ENCODE results near the gene SGCD. TPM values are rescaled to one million over a fixed set of nuclear protein-coding genes. Genes with fewer than 3 reads are reported as not detected.

SGCD gene
- total RNA-seq, 4 donors from 2014 or later = 0.37 to 3.7 (median 2.4) TPM

- 80 to 94% methylated on average over 1 to 2 of the region's 2 CpGs for WGBS, 2 donors (ENCODE audit: low coverage in 1 of 2)
- in situ Hi-C loops (cut with MboI; ENCODE audit: low pct_ligation_motif_present in 1 of 4, low pct_unique_long_range_greater_than_20kb in 1 of 4, low sequenced_read_pairs in 3 of 4) = no loop called here
These were observed 307.3 kb downstream of the SGCD start for GRCh38 chr5:156634301-156634700.

GRCh38 chr5:156640691-156641241 is 313.8 kb downstream of the SGCD start:
- no peaks in the 10 kb centered on the region for H3K27me3 ChIP-seq
- no peak for DNase-seq
- 48 to 62% methylated on average over 3 of the region's 3 CpGs for WGBS, 2 donors (ENCODE audit: low coverage in 1 of 2)
- in situ Hi-C loops (cut with MboI; ENCODE audit: low pct_ligation_motif_present in 1 of 4, low pct_unique_long_range_greater_than_20kb in 1 of 4, low sequenced_read_pairs in 3 of 4) = no loop called here
- peaks cover 0 to 9% (median 0%) of the 10 kb centered on the region in 4 donors for H3K4me1 ChIP-seq
- H3K4me3 ChIP-seq = no peak overlapping the region
- intact Hi-C loops (cut with DNase I; ENCODE audit: low total_unique reads) = no loop called here
- TF ChIP-seq POLR2AphosphoS5 (IDR thresholded peaks at IDR 0.05) (peak in 1 of 3 donors; percentile 8), CTCF (IDR thresholded peaks at IDR 0.05) (no peak)
- peak overlapping the region in 2 of 4 donors; percentile 21 to 41 for H3K27ac ChIP-seq
- H3K36me3 ChIP-seq = no peaks in the 10 kb centered on the region
- H3K9me3 ChIP-seq = no peaks in the 10 kb centered on the region

More at GRCh38 chr5:156634301-156634700, 307.3 kb downstream of the SGCD start:
- Histone ChIP-seq H3K27me3 (no peaks in the 10 kb centered on the region), H3K9me3 (no peaks in the 10 kb centered on the region), H3K36me3 (no peaks in the 10 kb centered on the region), H3K4me1 (no peaks in the 10 kb centered on the region), H3K27ac (no peak overlapping the region), H3K4me3 (no peak overlapping the region)
- TF ChIP-seq POLR2AphosphoS5 (IDR thresholded peaks at IDR 0.05) = no peak
- TF ChIP-seq POLR2A (IDR thresholded peaks at IDR 0.05) = no peak
- no peak for TF ChIP-seq CTCF (IDR thresholded peaks at IDR 0.05)
- no peak for TF ChIP-seq EP300 (IDR thresholded peaks at IDR 0.05; ENCODE audit: low read depth)
- no peak for DNase-seq
- intact Hi-C loops (cut with DNase I; ENCODE audit: low total_unique reads) = no loop called here

- H3K27me3 ChIP-seq = no peaks in the 10 kb centered on the region
- intact Hi-C loops (cut with DNase I; ENCODE audit: low total_unique reads) (no loop called here), in situ Hi-C loops (cut with MboI; ENCODE audit: low pct_ligation_motif_present in 1 of 4, low pct_unique_long_range_greater_than_20kb in 1 of 4, low sequenced_read_pairs in 3 of 4) (no loop called here)
- no peaks in the 10 kb centered on the region for H3K36me3 ChIP-seq
- DNase-seq = no peak
- TF ChIP-seq EP300 (IDR thresholded peaks at IDR 0.05; ENCODE audit: low read depth) = no peak
- TF ChIP-seq POLR2A (IDR thresholded peaks at IDR 0.05) = no peak
- H3K4me1 ChIP-seq = peaks cover 0 to 12% (median 0%) of the 10 kb centered on the region in 4 donors
- no peaks in the 10 kb centered on the region for H3K9me3 ChIP-seq
- H3K27ac ChIP-seq = peak overlapping the region in 3 of 4 donors; percentile 4 to 41 (median 21)
- 67 to 70% methylated on average over 1 of the region's 1 CpG for WGBS, 2 donors (ENCODE audit: low coverage in 1 of 2)
- H3K4me3 ChIP-seq = no peak overlapping the region
These were observed 314.7 kb downstream of the SGCD start for GRCh38 chr5:156641686-156642085.

GRCh38 chr5:156647034-156647451 is 320.1 kb downstream of the SGCD start:
- peaks cover 0 to 9% (median 0%) of the 10 kb centered on the region in 4 donors for H3K4me1 ChIP-seq
- DNase-seq = no peak
- H3K27me3 ChIP-seq = no peaks in the 10 kb centered on the region
- 26 to 42% methylated on average over 4 of the region's 4 CpGs for WGBS, 2 donors (ENCODE audit: low coverage in 1 of 2)
- in situ Hi-C loops (cut with MboI; ENCODE audit: low pct_ligation_motif_present in 1 of 4, low pct_unique_long_range_greater_than_20kb in 1 of 4, low sequenced_read_pairs in 3 of 4) (no loop called here), intact Hi-C loops (cut with DNase I; ENCODE audit: low total_unique reads) (no loop called here)
- TF ChIP-seq POLR2AphosphoS5 (IDR thresholded peaks at IDR 0.05) (no peak), POLR2A (IDR thresholded peaks at IDR 0.05) (no peak), EP300 (IDR thresholded peaks at IDR 0.05; ENCODE audit: low read depth) (no peak), CTCF (IDR thresholded peaks at IDR 0.05) (no peak)
- no peaks in the 10 kb centered on the region for H3K9me3 ChIP-seq
- no peaks in the 10 kb centered on the region for H3K36me3 ChIP-seq
- peak overlapping the region in 2 of 4 donors; percentile 15 to 30 for H3K27ac ChIP-seq
- H3K4me3 ChIP-seq = no peak overlapping the region

- Histone ChIP-seq H3K27ac (no peak overlapping the region), H3K9me3 (no peaks in the 10 kb centered on the region), H3K4me1 (no peaks in the 10 kb centered on the region), H3K27me3 (no peaks in the 10 kb centered on the region), H3K36me3 (no peaks in the 10 kb centered on the region), H3K4me3 (no peak overlapping the region)
- DNase-seq = no peak
- in situ Hi-C loops (cut with MboI; ENCODE audit: low pct_ligation_motif_present in 1 of 4, low pct_unique_long_range_greater_than_20kb in 1 of 4, low sequenced_read_pairs in 3 of 4) = no loop called here
- TF ChIP-seq POLR2A (IDR thresholded peaks at IDR 0.05) (no peak), POLR2AphosphoS5 (IDR thresholded peaks at IDR 0.05) (no peak), CTCF (IDR thresholded peaks at IDR 0.05) (no peak), EP300 (IDR thresholded peaks at IDR 0.05; ENCODE audit: low read depth) (no peak)
- intact Hi-C loops (cut with DNase I; ENCODE audit: low total_unique reads) = no loop called here
These were observed 327.5 kb downstream of the SGCD start for GRCh38 chr5:156654444-156654843.

All from transverse colon (tissue), 4 donors.